ENCODE measurements around the gene ATP6V1C2.

GRCh38 chr2:10773821-10774341 is 52.5 kb downstream of the ATP6V1C2 start:
- TF ChIP-seq POLR2A (IDR thresholded peaks at IDR 0.05; ENCODE audit: low read depth, low read length) (no peak), POLR2AphosphoS5 (IDR thresholded peaks at IDR 0.05; ENCODE audit: low read depth, low read length) (no peak)

Data from GM12892 (cell line).